DMS53 treated with DMSO at 0.1 percent for 48 hours (cell line): ENCODE data around the gene ACMSD.
"Not testable (repeated sequence)": the region's sequence is repeated elsewhere in the genome, so short reads cannot be mapped to it uniquely, and the experiment has no call there.

Experiments used
- DNase-seq: peaks from one replicate; lab custom pipeline; 2025; ENCODE audit not compliant: unreplicated experiment; lab: John Stamatoyannopoulos, UW

Gene ACMSD

GRCh38 chr2:134903701-134904100 lies 65.3 kb downstream of the ACMSD start:
- not testable (repeated sequence) for DNase-seq

GRCh38 chr2:134905168-134905567 lies 66.8 kb downstream of the ACMSD start:
- DNase-seq = no peak

- DNase-seq = no peak
Observed at GRCh38 chr2:134906726-134907125, 68.3 kb downstream of the ACMSD start.

GRCh38 chr2:134907441-134908116 lies 69.2 kb downstream of the ACMSD start:
- DNase-seq = not testable (repeated sequence)

GRCh38 chr2:134910763-134911399 lies 72.5 kb downstream of the ACMSD start:
- DNase-seq = no peak

- no peak for DNase-seq
Observed at GRCh38 chr2:134911400-134911785, 73.0 kb downstream of the ACMSD start.

GRCh38 chr2:134912361-134912760 lies 73.9 kb downstream of the ACMSD start:
- no peak for DNase-seq

- no peak for DNase-seq
Observed at GRCh38 chr2:134917360-134917865, 79.0 kb downstream of the ACMSD start.

GRCh38 chr2:134917888-134918525 lies 79.6 kb downstream of the ACMSD start:
- DNase-seq = peak; percentile 49

- peak; percentile 70 for DNase-seq
Observed at GRCh38 chr2:134918526-134919340, 80.3 kb downstream of the ACMSD start, which contains the start of gene CCNT2. Gene CCNT2 (plus strand): TSS chr2:134918822. CDS start chr2:134918855, 33 bp downstream.

GRCh38 chr2:134919341-134920210 lies 81.2 kb downstream of the ACMSD start:
- DNase-seq = no peak

GRCh38 chr2:134924912-134925311 lies 86.5 kb downstream of the ACMSD start:
- DNase-seq = no peak

- DNase-seq = no peak
Observed at GRCh38 chr2:134926231-134926931, 88.0 kb downstream of the ACMSD start.

GRCh38 chr2:134927195-134927594 lies 88.8 kb downstream of the ACMSD start:
- DNase-seq = no peak

GRCh38 chr2:134932864-134933526 lies 94.6 kb downstream of the ACMSD start:
- no peak for DNase-seq

- DNase-seq = no peak
Observed at GRCh38 chr2:134933732-134934131, 95.3 kb downstream of the ACMSD start.

- no peak for DNase-seq
Observed at GRCh38 chr2:134934150-134934549, 95.7 kb downstream of the ACMSD start.

GRCh38 chr2:134934641-134935040 lies 96.2 kb downstream of the ACMSD start:
- no peak for DNase-seq

GRCh38 chr2:134936691-134937090 lies 98.3 kb downstream of the ACMSD start:
- DNase-seq = no peak
